ENCODE measurements around the gene NACC1. TPM values are rescaled to one million over a fixed set of nuclear protein-coding genes. Genes with fewer than 3 reads are reported as not detected.

Gene NACC1
- total and polyA plus RNA-seq, 2 of the 8 experiments (the other 6 are each of a cell fraction or from before 2014, with no cell fraction given) = 234 to 301 TPM

GRCh38 chr19:13069415-13070359 lies 48.4 kb upstream of the NACC1 start:
- H3K23ac ChIP-seq (ENCODE audit: insufficient read length) = no peak overlapping the region
- H2BK120ac ChIP-seq (replicated peaks; ENCODE audit: low read depth, low read length) = no peak overlapping the region
- H4K91ac ChIP-seq (replicated peaks; ENCODE audit: insufficient read length, low read length) = no peak overlapping the region
- no peak overlapping the region for H3K4me2 ChIP-seq (ENCODE audit: insufficient read depth in 1 of 2, low read depth in 2 of 2, low read length in 2 of 2)
- no peak overlapping the region for H4K5ac ChIP-seq (ENCODE audit: insufficient read length, low read depth, low read length)
- no peak overlapping the region; the same call in 1 of the 2 replicates for H3K18ac ChIP-seq (ENCODE audit: extremely low read depth, low read length)
- DNase-seq (ENCODE audit: low read depth in 1 of 2, low spot score in 2 of 2) = no peak
- H3K79me1 ChIP-seq (ENCODE audit: low read depth, low read length) = no peaks in the 10 kb centered on the region
- H2AK5ac ChIP-seq (ENCODE audit: low read depth, low read length) = no peak overlapping the region
- ChIA-PET POLR2A (ENCODE audit: partially characterized antibody) (interaction anchor here (1.5 kb wide), 1 partner anchor 9 kb away, joined by 5 read pairs; no protein-coding TSS in a partner anchor), CTCF (ENCODE audit: partially characterized antibody) (interaction anchor here (0.6 to 48.8 kb wide), 16 partner anchors 9 to 104 kb away, joined by 3 to 1145 read pairs (median 7); no protein-coding TSS in a partner anchor)
- H3K9ac ChIP-seq (replicated peaks in 1 of 4; ENCODE audit: extremely low read depth in 1 of 4, low read depth in 3 of 4, low read length in 3 of 4) = no peak overlapping the region
- H2BK5ac ChIP-seq (ENCODE audit: low read depth, low read length) = no peak overlapping the region
- peak overlapping the region; percentile 71; the same call in 1 of the 2 replicates for H4K8ac ChIP-seq (ENCODE audit: extremely low read depth, insufficient read depth, low read length)
- no peaks in the 10 kb centered on the region for H3K79me2 ChIP-seq (ENCODE audit: control insufficient read depth in 1 of 2, insufficient read depth in 2 of 2, low read length in 2 of 2)
- H3K14ac ChIP-seq (ENCODE audit: insufficient read length) = no peak overlapping the region
- 0 out of 2 replicates have a peak overlapping the region, but pooled peaks have one; percentile 33 for H2BK12ac ChIP-seq (ENCODE audit: low read depth, low read length)
- H3K23me2 ChIP-seq (ENCODE audit: low read depth, low read length) = no peaks in the 10 kb centered on the region
- H3K9me3 ChIP-seq (ENCODE audit: insufficient read depth in 2 of 2, low read depth in 1 of 2, low read length in 1 of 2) = no peaks in the 10 kb centered on the region
- no peak overlapping the region for H3K56ac ChIP-seq (replicated peaks; ENCODE audit: insufficient read length, low read depth, low read length)
- 88% methylated on average over 19 of the region's 20 CpGs; no CpG with 5 or more reads in 1 of the 2 experiments for WGBS, 2 experiments (ENCODE audit: extremely low coverage in 1 of 2, insufficient coverage in 1 of 2, insufficient read length in 1 of 2, insufficient replicate concordance in 2 of 2, low coverage in 1 of 2, low lambda C conversion rate in 2 of 2, missing lambda C conversion rate in 1 of 2)
- H3K4me1 ChIP-seq (replicated peaks in 1 of 4; ENCODE audit: control insufficient read depth in 3 of 4, insufficient read depth in 4 of 4, low read length in 3 of 4) = no peaks in the 10 kb centered on the region; a peak in 1 of 7 replicates
- H2AFZ ChIP-seq (ENCODE audit: low read length) = peak overlapping the region; percentile 12; the same call in 1 of the 2 replicates
- no peak overlapping the region for H2BK20ac ChIP-seq (ENCODE audit: low read length)
- no peaks in the 10 kb centered on the region for H4K20me1 ChIP-seq (replicated peaks in 1 of 2; ENCODE audit: control insufficient read depth in 1 of 2, insufficient read depth in 2 of 2, low read length in 2 of 2)
- H3K36me3 ChIP-seq (ENCODE audit: control insufficient read depth in 2 of 4, insufficient read depth in 4 of 4, low read length in 3 of 4) = no peaks in the 10 kb centered on the region
- FAIRE-seq = no peak
- peaks cover 0 to 5% (median 2%) of the 10 kb centered on the region in 4 experiments; a peak in 3 of 7 replicates for H3K27me3 ChIP-seq (replicated peaks in 1 of 4; ENCODE audit: control insufficient read depth in 3 of 4, extremely low read depth in 1 of 4, insufficient read depth in 3 of 4, low read length in 3 of 4)
- H3K4me3 ChIP-seq (ENCODE audit: extremely low read depth in 1 of 4, insufficient read depth in 2 of 4, low read depth in 3 of 4, low read length in 4 of 4) = no peak overlapping the region
- H2BK15ac ChIP-seq (ENCODE audit: low read length) = 0 out of 2 replicates have a peak overlapping the region, but pooled peaks have one; percentile 46
- H3K4ac ChIP-seq (replicated peaks; ENCODE audit: insufficient read length, low read depth, low read length) = no peak overlapping the region
- no peak overlapping the region for H3K27ac ChIP-seq (ENCODE audit: low read depth, low read length)
- TF ChIP-seq CHD2 (IDR thresholded peaks at IDR 0.05; ENCODE audit: low read length) (no peak), RBBP5 (IDR thresholded peaks at IDR 0.05; ENCODE audit: borderline replicate concordance, low read depth, low read length) (no peak)

Data from H1 (cell line).